NB4 (cell line): ENCODE results near the gene CIPC.

Source experiments
- MAX ChIP-seq: IDR thresholded peaks from 2 replicates; pipeline ENCODE4 v1.6.1; 2011; ENCODE audit warnings: low read depth, low read length
- MYC ChIP-seq: IDR thresholded peaks from 2 replicates; pipeline ENCODE4 v1.6.1; 2011; ENCODE audit warnings: low read depth, low read length
- POLR2A ChIP-seq: IDR thresholded peaks from 2 replicates; pipeline ENCODE4 v1.6.1; 2011; ENCODE audit warnings: mild to moderate bottlenecking; ENCODE audit not compliant: insufficient read length; ENCODE audit errors: extremely low read depth
- TF ChIP-seq, protein P1 (sequence below): IDR thresholded peaks from one replicate; pipeline ENCODE4 v1.5.1; 2012; ENCODE audit warnings: low read depth, low read length

DNA sequence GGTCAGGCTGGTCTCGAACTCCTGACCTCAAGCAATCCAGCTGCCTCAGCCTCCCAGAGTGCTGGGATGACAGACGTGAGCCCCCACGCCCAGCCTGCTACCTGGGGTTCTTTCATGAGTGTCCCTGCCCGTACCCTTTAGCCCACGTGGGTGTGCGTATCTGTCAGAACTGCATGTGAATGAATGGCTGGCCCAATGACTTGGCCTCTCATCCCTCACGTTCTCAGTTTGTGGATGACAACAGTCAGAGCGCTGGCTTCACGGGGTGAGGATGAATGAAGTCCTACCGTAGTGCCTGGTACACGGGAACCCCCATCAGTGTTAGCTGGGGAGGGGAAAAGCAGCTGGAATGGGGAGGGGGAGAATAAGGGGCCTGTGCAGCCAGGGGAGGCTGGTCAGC, 59.7 kb downstream of the CIPC start:
- TF ChIP-seq, protein P1, sequence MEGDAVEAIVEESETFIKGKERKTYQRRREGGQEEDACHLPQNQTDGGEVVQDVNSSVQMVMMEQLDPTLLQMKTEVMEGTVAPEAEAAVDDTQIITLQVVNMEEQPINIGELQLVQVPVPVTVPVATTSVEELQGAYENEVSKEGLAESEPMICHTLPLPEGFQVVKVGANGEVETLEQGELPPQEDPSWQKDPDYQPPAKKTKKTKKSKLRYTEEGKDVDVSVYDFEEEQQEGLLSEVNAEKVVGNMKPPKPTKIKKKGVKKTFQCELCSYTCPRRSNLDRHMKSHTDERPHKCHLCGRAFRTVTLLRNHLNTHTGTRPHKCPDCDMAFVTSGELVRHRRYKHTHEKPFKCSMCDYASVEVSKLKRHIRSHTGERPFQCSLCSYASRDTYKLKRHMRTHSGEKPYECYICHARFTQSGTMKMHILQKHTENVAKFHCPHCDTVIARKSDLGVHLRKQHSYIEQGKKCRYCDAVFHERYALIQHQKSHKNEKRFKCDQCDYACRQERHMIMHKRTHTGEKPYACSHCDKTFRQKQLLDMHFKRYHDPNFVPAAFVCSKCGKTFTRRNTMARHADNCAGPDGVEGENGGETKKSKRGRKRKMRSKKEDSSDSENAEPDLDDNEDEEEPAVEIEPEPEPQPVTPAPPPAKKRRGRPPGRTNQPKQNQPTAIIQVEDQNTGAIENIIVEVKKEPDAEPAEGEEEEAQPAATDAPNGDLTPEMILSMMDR: no peak
- TF ChIP-seq MAX: no peak
- no peak for TF ChIP-seq POLR2A
- TF ChIP-seq MYC: no peak
